SK-N-SH treated with all-trans-retinoic acid at 6 μM for 48 hours (cell line): ENCODE results near the gene PGP.

Source experiments
- ATAC-seq: fragments of 200-7000 bp; cut with Tn5 transposase; 3 replicates; pipeline ENCODE4 v1.9.1; 2020; ENCODE audit warnings: mild to moderate bottlenecking, moderate library complexity
- ARNTL ChIP-seq: fragments of 450-650 bp; formaldehyde crosslinking; IDR thresholded peaks from 2 replicates; pipeline ENCODE4 v1.5.0; 2020; ENCODE audit warnings: low read depth, mild to moderate bottlenecking, moderate library complexity, borderline replicate concordance
- CSDC2 ChIP-seq: fragments of 250-450 bp; sonication (Bioruptor Pico); IDR thresholded peaks from 2 replicates; pipeline ENCODE4 v1.5.0; 2020; ENCODE audit warnings: mild to moderate bottlenecking, moderate library complexity
- GLIS3 ChIP-seq: fragments of 250-450 bp; sonication (Bioruptor Pico); IDR thresholded peaks from 2 replicates; pipeline ENCODE4 v1.5.0; 2020; ENCODE audit warnings: mild to moderate bottlenecking, moderate library complexity
- ISL1 ChIP-seq: fragments of 250-450 bp; sonication (Bioruptor Pico); IDR thresholded peaks from 2 replicates; pipeline ENCODE4 v2.1.2; 2022; ENCODE audit warnings: mild to moderate bottlenecking, moderate library complexity
- SNAI2 ChIP-seq: fragments of 250-450 bp; sonication (Bioruptor Pico); IDR thresholded peaks from 2 replicates; pipeline ENCODE4 v1.5.0; 2020; ENCODE audit warnings: mild to moderate bottlenecking, moderate library complexity
- TOX ChIP-seq: fragments of 250-450 bp; sonication (Bioruptor Pico); IDR thresholded peaks from 2 replicates; pipeline ENCODE4 v1.8.0; 2021; ENCODE audit warnings: mild to moderate bottlenecking, moderate library complexity, borderline replicate concordance
- ZC3H10 ChIP-seq: fragments of 250-450 bp; sonication (Bioruptor Pico); IDR thresholded peaks from 2 replicates; pipeline ENCODE4 v1.5.1; 2021; ENCODE audit warnings: mild to moderate bottlenecking, moderate library complexity
- ZNF565 ChIP-seq: fragments of 450-650 bp; formaldehyde crosslinking; conservative IDR thresholded peaks from 2 replicates; pipeline ENCODE4 v1.5.0; 2020; ENCODE audit warnings: low read depth, mild to moderate bottlenecking, moderate library complexity
- ZNF70 ChIP-seq: fragments of 450-650 bp; formaldehyde crosslinking; IDR thresholded peaks from 2 replicates; pipeline ENCODE4 v1.5.0; 2020; ENCODE audit warnings: mild to moderate bottlenecking, moderate library complexity
- TF ChIP-seq, protein P1 (sequence below): fragments of 250-450 bp; sonication (Bioruptor Pico); IDR thresholded peaks from 2 replicates; pipeline ENCODE4 v1.8.0; 2020; ENCODE audit warnings: mild to moderate bottlenecking, moderate library complexity, borderline replicate concordance
- TF ChIP-seq, protein P2 (sequence below): fragments of 250-450 bp; sonication (Bioruptor Pico); IDR thresholded peaks from 2 replicates; pipeline ENCODE4 v1.5.1; 2021; ENCODE audit warnings: mild to moderate bottlenecking, moderate library complexity
- TF ChIP-seq, protein P3 (sequence below): fragments of 250-450 bp; sonication (Bioruptor Pico); IDR thresholded peaks from 2 replicates; pipeline ENCODE4 v1.8.0; 2021; ENCODE audit warnings: low read depth, mild to moderate bottlenecking, moderate library complexity, borderline replicate concordance
- TF ChIP-seq, protein P4 (sequence below): fragments of 250-450 bp; sonication (Bioruptor Pico); IDR thresholded peaks from 2 replicates; pipeline ENCODE4 v1.5.1; 2020; ENCODE audit warnings: low read depth, mild to moderate bottlenecking, moderate library complexity

PGP gene

DNA sequence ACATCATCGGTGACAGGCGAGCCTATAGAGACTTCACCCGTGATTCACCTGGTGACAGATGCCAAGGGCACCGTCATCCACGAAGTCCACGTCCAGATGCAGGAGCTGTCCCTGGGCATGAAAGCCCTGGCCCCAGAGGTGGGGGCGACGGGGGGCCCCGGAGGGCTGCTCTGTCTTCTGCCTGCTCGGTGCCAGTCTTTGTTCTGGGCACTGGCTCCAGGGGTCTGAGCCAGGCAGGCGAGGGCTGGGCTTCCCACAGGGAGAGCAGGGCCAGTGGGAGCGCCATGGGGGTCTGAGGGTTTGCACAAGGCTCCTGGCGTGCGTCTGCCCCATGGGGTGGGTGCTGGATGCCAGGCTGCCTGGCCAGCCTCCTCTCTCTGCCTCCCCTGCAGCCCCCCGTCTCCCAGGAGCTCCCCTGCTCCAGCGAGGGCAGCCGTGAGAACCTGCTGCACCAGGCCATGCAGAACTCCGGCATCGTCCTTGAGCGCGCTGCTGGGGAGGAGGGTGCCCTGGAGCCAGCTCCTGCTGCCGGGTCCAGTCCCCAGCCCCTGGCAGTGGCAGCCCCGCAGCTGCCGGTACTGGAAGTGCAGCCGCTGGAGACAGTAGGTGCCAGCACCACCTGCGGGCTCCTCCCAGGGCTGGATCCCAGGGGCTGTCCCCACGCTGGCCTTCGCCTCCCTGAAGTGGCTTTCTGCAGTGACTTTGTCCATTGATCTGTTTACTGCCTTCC lies 18.6 kb upstream of the PGP start (continued):
- TF ChIP-seq, protein P1, sequence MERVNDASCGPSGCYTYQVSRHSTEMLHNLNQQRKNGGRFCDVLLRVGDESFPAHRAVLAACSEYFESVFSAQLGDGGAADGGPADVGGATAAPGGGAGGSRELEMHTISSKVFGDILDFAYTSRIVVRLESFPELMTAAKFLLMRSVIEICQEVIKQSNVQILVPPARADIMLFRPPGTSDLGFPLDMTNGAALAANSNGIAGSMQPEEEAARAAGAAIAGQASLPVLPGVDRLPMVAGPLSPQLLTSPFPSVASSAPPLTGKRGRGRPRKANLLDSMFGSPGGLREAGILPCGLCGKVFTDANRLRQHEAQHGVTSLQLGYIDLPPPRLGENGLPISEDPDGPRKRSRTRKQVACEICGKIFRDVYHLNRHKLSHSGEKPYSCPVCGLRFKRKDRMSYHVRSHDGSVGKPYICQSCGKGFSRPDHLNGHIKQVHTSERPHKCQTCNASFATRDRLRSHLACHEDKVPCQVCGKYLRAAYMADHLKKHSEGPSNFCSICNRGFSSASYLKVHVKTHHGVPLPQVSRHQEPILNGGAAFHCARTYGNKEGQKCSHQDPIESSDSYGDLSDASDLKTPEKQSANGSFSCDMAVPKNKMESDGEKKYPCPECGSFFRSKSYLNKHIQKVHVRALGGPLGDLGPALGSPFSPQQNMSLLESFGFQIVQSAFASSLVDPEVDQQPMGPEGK (CRISPR knock-in tag): no peak
- TF ChIP-seq, protein P2, sequence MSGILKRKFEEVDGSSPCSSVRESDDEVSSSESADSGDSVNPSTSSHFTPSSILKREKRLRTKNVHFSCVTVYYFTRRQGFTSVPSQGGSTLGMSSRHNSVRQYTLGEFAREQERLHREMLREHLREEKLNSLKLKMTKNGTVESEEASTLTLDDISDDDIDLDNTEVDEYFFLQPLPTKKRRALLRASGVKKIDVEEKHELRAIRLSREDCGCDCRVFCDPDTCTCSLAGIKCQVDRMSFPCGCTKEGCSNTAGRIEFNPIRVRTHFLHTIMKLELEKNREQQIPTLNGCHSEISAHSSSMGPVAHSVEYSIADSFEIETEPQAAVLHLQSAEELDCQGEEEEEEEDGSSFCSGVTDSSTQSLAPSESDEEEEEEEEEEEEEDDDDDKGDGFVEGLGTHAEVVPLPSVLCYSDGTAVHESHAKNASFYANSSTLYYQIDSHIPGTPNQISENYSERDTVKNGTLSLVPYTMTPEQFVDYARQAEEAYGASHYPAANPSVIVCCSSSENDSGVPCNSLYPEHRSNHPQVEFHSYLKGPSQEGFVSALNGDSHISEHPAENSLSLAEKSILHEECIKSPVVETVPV: no peak
- no peak for TF ChIP-seq ARNTL (CRISPR knock-in tag)
- no peak for TF ChIP-seq CSDC2
- no peak for TF ChIP-seq ZNF70
- TF ChIP-seq ZC3H10 (CRISPR knock-in tag): no peak

DNA sequence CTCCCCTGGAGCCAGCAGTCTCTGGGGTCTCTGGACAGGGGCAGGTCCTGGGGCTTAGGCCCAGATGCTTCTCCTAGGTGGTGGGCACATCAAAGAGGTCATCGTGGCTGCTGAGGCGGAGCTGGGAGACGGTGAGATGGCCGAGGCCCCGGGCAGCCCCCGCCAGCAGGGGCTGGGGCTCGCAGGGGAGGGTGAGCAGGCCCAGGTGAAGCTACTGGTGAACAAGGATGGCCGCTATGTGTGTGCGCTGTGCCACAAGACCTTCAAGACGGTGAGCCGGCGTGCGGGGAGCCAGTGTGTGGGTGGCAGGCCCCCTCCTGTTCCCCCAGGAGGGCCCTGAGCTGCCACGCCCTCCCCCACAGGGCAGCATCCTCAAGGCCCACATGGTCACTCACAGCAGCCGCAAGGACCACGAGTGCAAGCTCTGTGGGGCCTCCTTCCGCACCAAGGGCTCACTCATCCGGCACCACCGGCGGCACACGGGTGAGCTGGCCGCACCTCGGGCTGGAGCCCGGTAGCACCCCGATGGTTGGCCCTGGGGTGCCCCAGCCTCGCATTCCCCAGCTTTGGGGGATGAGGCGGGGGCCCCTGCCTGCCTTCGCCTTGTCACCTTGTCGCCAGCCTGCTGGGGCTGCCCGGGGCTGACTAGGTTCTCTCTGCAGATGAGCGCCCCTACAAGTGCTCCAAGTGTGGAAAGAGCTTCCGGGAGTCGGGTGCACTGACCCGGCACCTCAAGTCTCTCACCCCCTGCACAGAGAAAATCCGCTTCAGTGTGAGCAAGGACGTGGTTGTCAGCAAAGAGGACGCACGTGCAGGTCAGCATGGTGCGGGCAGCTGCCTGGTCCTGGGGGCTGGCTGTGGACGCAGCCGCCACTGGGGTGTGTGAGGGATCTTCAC lies 17.7 kb upstream of the PGP start:
- TF ChIP-seq GLIS3: no peak
- TF ChIP-seq, all 23 proteins: peak for 0
- no peak for ATAC-seq

DNA sequence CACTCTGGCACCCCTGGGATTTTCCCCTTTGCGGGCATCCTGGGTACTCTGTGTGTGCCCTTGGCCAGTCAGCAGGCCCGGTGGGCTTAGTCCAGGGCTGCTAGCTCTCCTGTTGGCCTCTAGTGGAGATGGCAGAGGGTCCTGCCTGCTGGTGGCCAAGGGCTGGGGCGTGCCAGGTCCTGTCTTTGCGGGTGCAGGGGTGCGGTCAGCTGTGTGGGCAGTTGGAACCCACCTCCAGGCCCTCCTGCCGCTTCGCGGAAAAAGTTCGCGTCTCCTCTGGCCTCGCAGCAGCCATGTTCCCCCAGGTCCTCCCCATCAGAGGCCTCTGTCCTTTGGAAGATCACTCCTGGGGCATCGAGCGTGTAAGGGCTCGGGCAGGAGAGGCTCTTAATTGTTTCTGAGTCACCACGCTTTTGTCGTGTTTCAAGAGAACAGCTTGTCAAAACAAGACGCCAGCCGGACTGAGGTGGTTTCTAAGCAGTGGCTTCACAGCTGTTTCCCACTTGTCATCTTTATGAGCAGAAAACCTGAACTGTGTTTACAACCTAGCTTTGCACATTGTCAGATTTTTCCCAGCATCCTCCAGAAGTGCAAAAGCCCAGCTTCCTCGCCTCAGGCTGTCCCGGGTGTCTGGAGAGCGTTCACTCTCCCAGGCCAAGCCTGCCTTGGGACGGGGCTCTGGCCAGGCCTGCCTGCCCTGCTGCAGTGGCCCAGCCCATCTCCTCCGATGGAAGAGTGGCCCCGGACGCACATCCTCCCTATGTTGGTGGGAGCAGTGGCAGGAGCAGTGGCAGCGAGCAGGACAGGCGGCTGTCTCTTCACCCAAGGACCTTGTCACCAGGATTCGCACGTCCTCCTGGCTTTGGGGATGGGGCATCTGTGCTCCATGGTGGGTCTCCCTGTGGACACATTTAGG lies 16.6 kb upstream of the PGP start:
- ATAC-seq: no peak
- TF ChIP-seq, protein P3, sequence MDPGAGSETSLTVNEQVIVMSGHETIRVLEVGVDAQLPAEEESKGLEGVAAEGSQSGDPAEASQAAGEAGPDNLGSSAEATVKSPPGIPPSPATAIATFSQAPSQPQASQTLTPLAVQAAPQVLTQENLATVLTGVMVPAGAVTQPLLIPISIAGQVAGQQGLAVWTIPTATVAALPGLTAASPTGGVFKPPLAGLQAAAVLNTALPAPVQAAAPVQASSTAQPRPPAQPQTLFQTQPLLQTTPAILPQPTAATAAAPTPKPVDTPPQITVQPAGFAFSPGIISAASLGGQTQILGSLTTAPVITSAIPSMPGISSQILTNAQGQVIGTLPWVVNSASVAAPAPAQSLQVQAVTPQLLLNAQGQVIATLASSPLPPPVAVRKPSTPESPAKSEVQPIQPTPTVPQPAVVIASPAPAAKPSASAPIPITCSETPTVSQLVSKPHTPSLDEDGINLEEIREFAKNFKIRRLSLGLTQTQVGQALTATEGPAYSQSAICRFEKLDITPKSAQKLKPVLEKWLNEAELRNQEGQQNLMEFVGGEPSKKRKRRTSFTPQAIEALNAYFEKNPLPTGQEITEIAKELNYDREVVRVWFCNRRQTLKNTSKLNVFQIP (CRISPR knock-in tag): no peak
- TF ChIP-seq ZNF70 (no peak), TOX (CRISPR knock-in tag) (no peak), SNAI2 (CRISPR knock-in tag) (no peak)
- TF ChIP-seq, protein P1 (CRISPR knock-in tag): no peak

DNA sequence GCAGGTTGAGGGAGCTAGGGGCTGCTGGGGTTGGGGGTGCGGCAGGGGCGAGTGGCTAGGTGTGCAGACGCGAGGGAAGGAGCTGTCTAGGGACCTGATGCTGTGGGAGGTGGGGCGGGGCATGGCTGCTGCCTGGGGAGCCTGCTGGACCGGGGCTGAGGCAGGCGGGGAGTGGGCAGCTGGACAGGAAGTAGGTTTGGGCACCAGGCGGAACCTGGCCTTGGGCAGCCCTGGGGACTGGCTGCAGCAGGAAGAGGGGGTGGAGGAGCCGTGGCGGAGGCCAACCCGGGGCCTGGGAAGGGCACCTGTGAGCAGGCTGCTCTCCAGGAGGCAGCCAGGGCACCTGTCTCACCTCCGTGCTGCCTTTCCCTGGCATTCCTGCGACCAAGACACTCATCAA lies 15.7 kb upstream of the PGP start:
- no peak for ATAC-seq
- no peak for TF ChIP-seq ZNF565 (CRISPR knock-in tag)
- TF ChIP-seq ISL1: no peak
- TF ChIP-seq TOX (CRISPR knock-in tag): no peak
- TF ChIP-seq ZC3H10 (CRISPR knock-in tag): no peak
- TF ChIP-seq, protein P4, sequence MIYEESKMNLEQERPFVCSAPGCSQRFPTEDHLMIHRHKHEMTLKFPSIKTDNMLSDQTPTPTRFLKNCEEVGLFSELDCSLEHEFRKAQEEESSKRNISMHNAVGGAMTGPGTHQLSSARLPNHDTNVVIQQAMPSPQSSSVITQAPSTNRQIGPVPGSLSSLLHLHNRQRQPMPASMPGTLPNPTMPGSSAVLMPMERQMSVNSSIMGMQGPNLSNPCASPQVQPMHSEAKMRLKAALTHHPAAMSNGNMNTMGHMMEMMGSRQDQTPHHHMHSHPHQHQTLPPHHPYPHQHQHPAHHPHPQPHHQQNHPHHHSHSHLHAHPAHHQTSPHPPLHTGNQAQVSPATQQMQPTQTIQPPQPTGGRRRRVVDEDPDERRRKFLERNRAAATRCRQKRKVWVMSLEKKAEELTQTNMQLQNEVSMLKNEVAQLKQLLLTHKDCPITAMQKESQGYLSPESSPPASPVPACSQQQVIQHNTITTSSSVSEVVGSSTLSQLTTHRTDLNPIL (CRISPR knock-in tag): no peak
- TF ChIP-seq, protein P2: no peak
